A673 (cell line): ENCODE data around the gene SPARCL1.

ENCODE experiments used
- CTCF ChIP-seq: fragments of 300-800, 200-600 bp; sonication (generic); conservative IDR thresholded peaks from 2 replicates; pipeline ENCODE4 v1.5.1; 2017; ENCODE audit warnings: low read depth, mild to moderate bottlenecking, antibody characterized with exemption, low read length, moderate library complexity, mixed read lengths
- EZH2 ChIP-seq: fragments of 200-600 bp; sonication (generic); IDR thresholded peaks from 2 replicates; pipeline ENCODE4 v1.6.1; 2017; ENCODE audit warnings: borderline replicate concordance, low read depth, mild to moderate bottlenecking, mixed read lengths, antibody characterized with exemption, low read length; ENCODE audit not compliant: poor library complexity, severe bottlenecking

DNA sequence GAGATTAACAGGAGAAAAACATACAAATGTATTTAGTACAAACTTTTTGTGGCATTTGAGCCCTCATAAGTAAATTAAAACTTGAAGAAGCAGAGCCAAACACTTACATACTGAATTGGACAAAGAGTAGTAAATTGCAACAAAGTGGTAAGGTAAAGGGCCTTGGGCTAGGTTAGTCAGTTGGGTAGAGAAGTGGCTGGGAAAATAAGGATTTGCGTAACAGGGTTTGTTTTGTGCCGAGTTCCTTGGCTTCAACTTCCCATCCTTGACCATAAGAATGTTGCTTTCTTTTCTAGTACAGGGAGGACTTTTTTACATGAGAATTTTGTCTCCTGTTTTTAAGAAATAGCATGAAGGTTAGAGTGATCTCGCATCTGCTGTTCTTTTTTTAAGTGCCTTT lies 45.8 kb upstream of the SPARCL1 start:
- no peak for TF ChIP-seq CTCF
- no peak for TF ChIP-seq EZH2
